Choroid plexus epithelial cell (primary cell): ENCODE data around the gene SNAPC2.
"Not testable (repeated sequence)": the region's sequence is repeated elsewhere in the genome, so short reads cannot be mapped to it uniquely, and the experiment has no call there.

Source experiments
- DNase-seq: peaks from one replicate; pipeline ENCODE4 v3.0.0-alpha.2; 2010; ENCODE audit warnings: low read depth
- H3K4me3 ChIP-seq: 2 replicates; pipeline ENCODE4 v1.5.1; 2011; ENCODE audit warnings: low read depth, mild to moderate bottlenecking, control low read depth, low read length, moderate library complexity
- TF ChIP-seq, protein P1 (sequence below): conservative IDR thresholded peaks from 2 replicates; pipeline ENCODE4 v1.5.1; 2011; ENCODE audit warnings: low read depth, mild to moderate bottlenecking, control low read depth, inconsistent platforms, low read length, moderate library complexity

The SNAPC2 gene

DNA sequence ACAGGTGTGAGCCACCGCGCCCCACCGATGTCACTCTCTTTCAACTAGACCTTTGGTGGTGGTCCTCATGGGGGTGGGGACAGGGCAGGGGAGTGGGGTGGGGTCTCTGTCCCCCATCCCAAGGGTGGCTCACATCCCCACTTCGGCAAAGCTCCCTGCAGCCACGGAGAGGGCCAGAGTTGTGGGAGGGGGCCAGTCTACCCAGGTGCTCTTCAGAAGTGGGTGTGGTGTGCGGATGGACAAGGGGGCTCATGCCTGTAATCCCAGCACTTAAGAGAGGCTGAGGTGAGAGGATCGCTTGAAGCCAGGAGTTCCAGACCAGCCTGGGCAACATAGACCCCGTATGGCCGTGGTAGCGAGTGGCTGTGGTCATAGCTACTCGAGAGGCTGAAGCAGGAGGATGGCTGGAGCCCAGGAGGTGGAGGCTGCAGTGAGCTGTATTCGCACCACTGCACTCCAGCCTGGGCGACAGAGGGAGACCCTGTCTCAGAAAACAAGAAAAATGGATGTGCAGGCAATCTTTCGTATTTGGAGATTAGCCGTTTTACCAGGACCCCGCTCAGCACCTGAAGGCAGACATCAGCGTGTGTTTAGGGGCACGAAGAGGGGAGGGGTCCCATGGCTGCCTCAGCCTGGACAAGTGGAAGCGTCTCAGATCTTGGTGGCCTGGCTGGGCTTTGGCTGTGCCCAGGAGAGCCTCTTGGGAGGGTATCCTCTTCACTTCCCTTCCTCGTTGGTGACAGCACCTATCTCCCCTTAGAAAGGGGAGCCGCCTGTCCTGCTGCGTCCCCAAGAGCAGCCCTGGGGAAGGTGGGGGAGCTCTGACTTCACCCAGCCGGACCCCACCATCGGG is 4.7 kb upstream of the SNAPC2 start:
- H3K4me3 ChIP-seq: no peak overlapping the region
- TF ChIP-seq, protein P1, sequence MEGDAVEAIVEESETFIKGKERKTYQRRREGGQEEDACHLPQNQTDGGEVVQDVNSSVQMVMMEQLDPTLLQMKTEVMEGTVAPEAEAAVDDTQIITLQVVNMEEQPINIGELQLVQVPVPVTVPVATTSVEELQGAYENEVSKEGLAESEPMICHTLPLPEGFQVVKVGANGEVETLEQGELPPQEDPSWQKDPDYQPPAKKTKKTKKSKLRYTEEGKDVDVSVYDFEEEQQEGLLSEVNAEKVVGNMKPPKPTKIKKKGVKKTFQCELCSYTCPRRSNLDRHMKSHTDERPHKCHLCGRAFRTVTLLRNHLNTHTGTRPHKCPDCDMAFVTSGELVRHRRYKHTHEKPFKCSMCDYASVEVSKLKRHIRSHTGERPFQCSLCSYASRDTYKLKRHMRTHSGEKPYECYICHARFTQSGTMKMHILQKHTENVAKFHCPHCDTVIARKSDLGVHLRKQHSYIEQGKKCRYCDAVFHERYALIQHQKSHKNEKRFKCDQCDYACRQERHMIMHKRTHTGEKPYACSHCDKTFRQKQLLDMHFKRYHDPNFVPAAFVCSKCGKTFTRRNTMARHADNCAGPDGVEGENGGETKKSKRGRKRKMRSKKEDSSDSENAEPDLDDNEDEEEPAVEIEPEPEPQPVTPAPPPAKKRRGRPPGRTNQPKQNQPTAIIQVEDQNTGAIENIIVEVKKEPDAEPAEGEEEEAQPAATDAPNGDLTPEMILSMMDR: no peak
- no peak for DNase-seq

- TF ChIP-seq, protein P1: no peak
- DNase-seq: no peak
Observed at GRCh38 chr19:7916103-7916954, 3.8 kb upstream of the SNAPC2 start.

GRCh38 chr19:7916955-7917266 is 3.2 kb upstream of the SNAPC2 start:
- TF ChIP-seq, protein P1: no peak
- DNase-seq: no peak
- H3K4me3 ChIP-seq: no peak overlapping the region

More at GRCh38 chr19:7916103-7916954, 3.8 kb upstream of the SNAPC2 start:
- H3K4me3 ChIP-seq: peak overlapping the region; percentile 17

DNA sequence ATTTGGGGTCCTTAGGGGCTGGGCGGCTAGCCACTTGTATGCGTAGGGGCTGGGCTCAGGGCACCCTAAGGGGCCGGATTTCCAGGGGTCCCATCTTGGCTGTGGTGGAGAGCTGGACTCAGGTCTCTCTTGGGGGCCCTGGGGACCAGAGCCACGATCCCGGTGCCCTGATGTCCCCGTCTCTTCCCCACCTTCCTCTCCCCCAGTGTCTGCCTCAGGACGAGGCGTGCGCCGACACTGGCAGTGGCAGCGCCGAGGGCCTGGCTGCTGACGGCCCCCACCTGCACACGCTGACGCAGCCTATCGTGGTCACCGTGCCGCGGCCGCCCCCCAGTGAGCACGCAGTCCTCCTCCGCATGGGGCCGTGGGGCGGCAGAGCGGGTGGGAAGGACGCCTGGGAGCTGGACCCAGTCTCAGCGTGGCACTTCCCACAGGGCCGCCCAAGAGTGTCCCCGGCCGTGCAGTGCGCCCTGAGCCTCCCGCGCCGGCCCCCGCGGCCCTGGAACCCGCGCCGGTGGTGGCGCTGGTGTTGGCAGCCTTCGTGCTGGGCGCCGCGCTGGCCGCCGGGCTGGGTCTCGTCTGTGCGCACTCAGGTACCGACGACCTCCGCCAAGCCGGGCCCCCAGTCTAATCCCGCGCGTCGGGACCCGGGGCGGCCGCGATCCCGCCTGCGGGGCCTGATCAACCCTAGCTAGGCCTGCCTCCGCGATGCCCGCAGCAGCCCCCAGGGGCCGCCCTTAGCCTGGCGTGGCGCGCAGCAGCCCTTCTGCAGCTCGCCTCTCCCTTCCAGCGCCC is 2.7 kb upstream of the SNAPC2 start:
- peak overlapping the region; percentile 34 for H3K4me3 ChIP-seq
- TF ChIP-seq, protein P1: peak; percentile 58
- DNase-seq: peak; percentile 62

- DNase-seq: not testable (repeated sequence)
- peak overlapping the region; percentile 34 for H3K4me3 ChIP-seq
Observed at GRCh38 chr19:7918062-7918614, 2.0 kb upstream of the SNAPC2 start.

DNA sequence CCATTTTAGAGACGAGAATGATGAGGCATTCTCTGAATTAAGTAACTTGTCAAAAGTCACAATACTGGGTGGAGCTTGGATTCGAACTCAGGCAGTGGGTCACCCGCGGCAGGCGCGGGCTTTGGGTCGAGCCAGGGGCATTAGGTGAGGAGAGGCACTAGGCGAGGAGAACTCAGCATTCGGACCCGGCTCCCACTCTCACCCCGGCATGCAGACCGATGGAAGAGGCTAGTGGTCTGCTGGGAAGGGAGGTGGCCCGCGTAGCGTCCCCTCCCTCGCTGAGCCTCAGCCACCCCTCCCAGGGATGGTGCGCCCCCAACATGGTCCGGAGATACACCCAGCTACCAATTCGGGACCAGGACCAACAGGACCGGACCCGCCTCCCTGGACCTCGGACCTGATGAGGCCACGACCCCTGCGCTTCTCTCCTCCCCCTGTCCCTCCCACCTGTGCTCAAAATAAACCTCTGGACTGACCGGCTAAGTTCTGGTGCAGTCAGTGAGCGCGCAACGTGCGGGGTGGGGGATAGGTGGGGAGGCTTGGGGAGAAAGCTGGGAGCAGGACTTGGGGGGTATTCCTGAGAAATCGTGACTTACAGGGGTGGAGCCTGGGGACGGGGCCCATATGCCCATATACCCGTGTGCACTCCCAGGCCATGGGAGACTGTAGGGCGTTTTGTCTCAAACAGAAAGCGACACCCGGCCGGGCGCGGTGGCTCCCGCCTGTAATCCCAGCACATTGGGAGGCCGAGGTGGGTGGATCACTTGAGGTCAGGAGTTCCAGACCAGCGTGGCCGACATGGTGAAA is 1.3 kb upstream of the SNAPC2 start:
- TF ChIP-seq, protein P1: no peak
- H3K4me3 ChIP-seq: no peak overlapping the region
- DNase-seq: no peak
